ENCODE measurements around the gene CD163L1.

CD163L1 gene

GRCh38 chr12:7395950-7396349, 48.0 kb downstream of the CD163L1 start:
- TF ChIP-seq EZH2phosphoT487 (IDR thresholded peaks at IDR 0.05; ENCODE audit: low read depth) (no peak), CTCF (IDR thresholded peaks at IDR 0.05; ENCODE audit: low read depth, low read length) (no peak)
- Histone ChIP-seq H3K36me3 (replicated peaks; ENCODE audit: low read depth, low read length) (no peaks in the 10 kb centered on the region), H3K79me2 (ENCODE audit: low read length) (no peaks in the 10 kb centered on the region), H3K9ac (ENCODE audit: low read length) (no peak overlapping the region), H3K27me3 (ENCODE audit: low read depth, low read length) (peaks cover 12% of the 10 kb centered on the region; the same call in 1 of the 2 replicates), H2AFZ (ENCODE audit: low read depth, low read length) (no peak overlapping the region), H3K4me1 (ENCODE audit: low read length) (no peaks in the 10 kb centered on the region), H3K27ac (ENCODE audit: low read length) (no peak overlapping the region), H3K9me3 (ENCODE audit: insufficient read depth, low read length) (no peaks in the 10 kb centered on the region), H4K20me1 (ENCODE audit: insufficient read depth, low read length) (no peaks in the 10 kb centered on the region), H3K4me2 (ENCODE audit: low read length) (no peak overlapping the region), H3K4me3 (ENCODE audit: low read length) (no peak overlapping the region)

DNA sequence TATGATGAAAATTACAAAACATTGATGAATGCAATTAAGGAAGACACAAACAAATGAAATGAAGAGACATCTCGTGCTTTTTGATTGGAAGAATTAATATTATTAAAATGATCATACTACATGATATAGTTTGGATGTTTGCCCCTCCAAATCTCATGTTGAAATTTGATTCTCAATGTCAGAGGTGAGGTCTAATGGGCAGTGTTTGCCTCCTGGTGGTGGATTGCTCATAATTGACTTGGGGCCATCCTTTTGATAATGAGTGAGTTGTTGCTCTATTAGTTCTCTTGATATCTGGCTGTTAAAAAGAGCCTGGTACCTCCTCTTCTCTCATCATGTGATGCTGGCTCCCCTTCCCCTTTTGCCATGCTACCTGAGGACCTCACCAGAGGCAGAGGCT, 56.7 kb downstream of the CD163L1 start:
- no peaks in the 10 kb centered on the region for H3K4me1 ChIP-seq (ENCODE audit: low read length)
- no peak overlapping the region for H2AFZ ChIP-seq (ENCODE audit: low read depth, low read length)
- no peaks in the 10 kb centered on the region for H3K27me3 ChIP-seq (ENCODE audit: low read depth, low read length)
- TF ChIP-seq CTCF (IDR thresholded peaks at IDR 0.05; ENCODE audit: low read depth, low read length): no peak
- TF ChIP-seq EZH2phosphoT487 (IDR thresholded peaks at IDR 0.05; ENCODE audit: low read depth): no peak
- H4K20me1 ChIP-seq (ENCODE audit: insufficient read depth, low read length): no peaks in the 10 kb centered on the region
- no peak overlapping the region for H3K9ac ChIP-seq (ENCODE audit: low read length)
- no peaks in the 10 kb centered on the region for H3K9me3 ChIP-seq (ENCODE audit: insufficient read depth, low read length)
- H3K79me2 ChIP-seq (ENCODE audit: low read length): no peaks in the 10 kb centered on the region
- no peaks in the 10 kb centered on the region for H3K36me3 ChIP-seq (replicated peaks; ENCODE audit: low read depth, low read length)
- no peak overlapping the region for H3K4me2 ChIP-seq (ENCODE audit: low read length)
- no peak overlapping the region for H3K4me3 ChIP-seq (ENCODE audit: low read length)
- no peak overlapping the region for H3K27ac ChIP-seq (ENCODE audit: low read length)

- no peaks in the 10 kb centered on the region for H3K36me3 ChIP-seq (replicated peaks; ENCODE audit: low read depth, low read length)
- no peaks in the 10 kb centered on the region for H3K79me2 ChIP-seq (ENCODE audit: low read length)
- H3K27ac ChIP-seq (ENCODE audit: low read length): no peak overlapping the region
- no peaks in the 10 kb centered on the region for H4K20me1 ChIP-seq (ENCODE audit: insufficient read depth, low read length)
- no peak for TF ChIP-seq EZH2phosphoT487 (IDR thresholded peaks at IDR 0.05; ENCODE audit: low read depth)
- TF ChIP-seq CTCF (IDR thresholded peaks at IDR 0.05; ENCODE audit: low read depth, low read length): no peak
- no peak overlapping the region for H3K4me3 ChIP-seq (ENCODE audit: low read length)
- no peaks in the 10 kb centered on the region for H3K4me1 ChIP-seq (ENCODE audit: low read length)
- H3K4me2 ChIP-seq (ENCODE audit: low read length): no peak overlapping the region
- peaks cover 2% of the 10 kb centered on the region for H3K27me3 ChIP-seq (ENCODE audit: low read depth, low read length)
- H3K9me3 ChIP-seq (ENCODE audit: insufficient read depth, low read length): no peaks in the 10 kb centered on the region
- no peak overlapping the region for H3K9ac ChIP-seq (ENCODE audit: low read length)
- no peak overlapping the region for H2AFZ ChIP-seq (ENCODE audit: low read depth, low read length)
Measured at GRCh38 chr12:7383157-7383556, 60.8 kb downstream of the CD163L1 start.

DNA sequence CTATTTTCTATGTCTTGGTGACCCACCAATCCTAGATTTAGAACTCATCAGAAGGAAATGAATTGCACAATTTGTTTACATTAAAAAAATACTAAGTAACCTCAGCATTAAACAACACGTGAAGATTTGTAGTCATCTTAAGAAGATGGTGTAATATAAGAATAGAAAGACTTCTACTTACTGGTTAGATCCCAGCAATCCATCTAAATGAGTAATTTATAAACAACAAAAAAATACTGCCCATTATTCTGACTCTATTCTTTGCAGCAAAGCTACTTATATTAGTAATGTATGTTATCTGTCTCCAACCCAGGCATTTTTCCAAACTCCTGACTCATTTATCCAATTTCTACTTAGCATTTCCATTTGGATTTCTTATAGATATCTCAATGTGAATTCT, 67.8 kb downstream of the CD163L1 start:
- Histone ChIP-seq H4K20me1 (ENCODE audit: insufficient read depth, low read length) (no peaks in the 10 kb centered on the region), H3K27me3 (ENCODE audit: low read depth, low read length) (peaks cover 5% of the 10 kb centered on the region), H3K4me3 (ENCODE audit: low read length) (no peak overlapping the region), H3K4me2 (ENCODE audit: low read length) (no peak overlapping the region), H3K36me3 (replicated peaks; ENCODE audit: low read depth, low read length) (no peaks in the 10 kb centered on the region), H3K9ac (ENCODE audit: low read length) (no peak overlapping the region), H3K9me3 (ENCODE audit: insufficient read depth, low read length) (no peaks in the 10 kb centered on the region), H3K79me2 (ENCODE audit: low read length) (no peaks in the 10 kb centered on the region), H2AFZ (ENCODE audit: low read depth, low read length) (no peak overlapping the region), H3K4me1 (ENCODE audit: low read length) (no peaks in the 10 kb centered on the region), H3K27ac (ENCODE audit: low read length) (no peak overlapping the region)
- no peak for TF ChIP-seq CTCF (IDR thresholded peaks at IDR 0.05; ENCODE audit: low read depth, low read length)
- no peak for TF ChIP-seq EZH2phosphoT487 (IDR thresholded peaks at IDR 0.05; ENCODE audit: low read depth)

Measured in OCI-LY3 (cell line).